DMS79 (cell line): Measurements from ENCODE around the gene SRGAP2C.
"Not testable (repeated sequence)": the region's sequence is repeated elsewhere in the genome, so short reads cannot be mapped to it uniquely, and the experiment has no call there.

Experiments
- DNase-seq: peaks from one replicate; lab custom pipeline; 2025; lab: John Stamatoyannopoulos, UW

Gene SRGAP2C

GRCh38 chr1:121186191-121186590 lies 1.4 kb downstream of the SRGAP2C start:
- DNase-seq = not testable (repeated sequence)

- not testable (repeated sequence) for DNase-seq
Observed at GRCh38 chr1:121187914-121188313, 3.1 kb downstream of the SRGAP2C start.

GRCh38 chr1:121192512-121192911 lies 7.7 kb downstream of the SRGAP2C start:
- not testable (repeated sequence) for DNase-seq

DNA sequence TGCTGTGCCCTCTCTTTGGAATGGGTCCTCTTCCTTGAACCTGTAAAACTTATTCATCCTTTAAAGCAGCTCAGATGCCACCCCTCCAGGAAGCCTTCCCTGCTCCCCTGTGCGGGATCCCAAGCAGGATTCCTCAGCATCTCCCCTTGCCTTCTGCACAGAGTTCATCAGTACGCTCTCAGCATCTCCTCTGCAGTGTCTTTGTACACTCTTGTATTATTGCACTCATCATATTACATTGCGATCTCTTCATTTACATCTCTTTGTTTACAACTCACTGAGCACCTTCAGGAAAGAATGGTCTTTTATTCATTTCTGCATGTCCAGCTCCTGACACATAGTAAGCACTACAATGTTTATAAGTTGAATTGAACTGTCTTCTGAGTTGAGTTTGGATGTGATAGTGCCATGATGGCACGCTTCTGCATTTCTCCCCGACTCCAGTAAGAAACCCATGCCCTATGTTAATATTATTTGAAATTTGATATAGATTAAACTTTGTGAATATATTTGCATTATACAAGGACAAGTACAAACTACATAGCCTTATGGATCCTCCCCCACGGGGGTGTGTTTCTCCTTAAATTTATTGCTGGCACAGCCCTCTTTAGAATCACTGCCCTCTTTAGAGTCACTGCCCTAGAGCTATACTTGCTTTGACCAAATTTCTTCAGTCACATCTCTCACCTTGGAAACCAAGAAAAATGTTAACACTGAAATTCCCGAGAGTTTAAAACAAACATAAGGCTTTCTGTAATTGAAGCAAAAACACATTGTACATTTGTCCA lies 12.5 kb downstream of the SRGAP2C start:
- not testable (repeated sequence) for DNase-seq

- DNase-seq = not testable (repeated sequence)
Observed at GRCh38 chr1:121199763-121200162, 15.0 kb downstream of the SRGAP2C start.

GRCh38 chr1:121200232-121200631 lies 15.5 kb downstream of the SRGAP2C start:
- not testable (repeated sequence) for DNase-seq

GRCh38 chr1:121200985-121201981 lies 16.5 kb downstream of the SRGAP2C start:
- DNase-seq = not testable (repeated sequence)

DNA sequence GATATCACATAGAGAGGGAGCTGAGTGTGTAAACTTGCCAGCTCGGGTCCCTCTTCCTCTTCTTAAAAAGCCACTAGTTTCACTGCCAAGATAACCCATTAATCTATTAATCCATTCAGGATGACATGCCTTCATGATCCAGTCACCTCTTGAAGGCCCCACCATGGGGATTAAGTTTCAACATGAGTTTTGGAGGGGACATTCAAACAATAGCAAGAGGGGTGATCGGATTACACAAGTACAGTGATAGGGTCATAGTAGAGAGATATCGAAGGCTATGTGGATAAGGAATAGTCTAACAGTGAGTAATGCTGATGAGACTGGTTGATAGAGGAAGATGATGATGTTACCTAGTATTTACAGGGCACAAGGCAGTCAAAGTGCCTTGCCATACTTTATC lies 18.2 kb downstream of the SRGAP2C start:
- DNase-seq = not testable (repeated sequence)

- not testable (repeated sequence) for DNase-seq
Observed at GRCh38 chr1:121205786-121206711, 21.3 kb downstream of the SRGAP2C start.

- not testable (repeated sequence) for DNase-seq
Observed at GRCh38 chr1:121207328-121207727, 22.6 kb downstream of the SRGAP2C start.

GRCh38 chr1:121208375-121208774 lies 23.6 kb downstream of the SRGAP2C start:
- not testable (repeated sequence) for DNase-seq

GRCh38 chr1:121210778-121211177 lies 26.0 kb downstream of the SRGAP2C start:
- DNase-seq = not testable (repeated sequence)

- not testable (repeated sequence) for DNase-seq
Observed at GRCh38 chr1:121213491-121213890, 28.7 kb downstream of the SRGAP2C start.

DNA sequence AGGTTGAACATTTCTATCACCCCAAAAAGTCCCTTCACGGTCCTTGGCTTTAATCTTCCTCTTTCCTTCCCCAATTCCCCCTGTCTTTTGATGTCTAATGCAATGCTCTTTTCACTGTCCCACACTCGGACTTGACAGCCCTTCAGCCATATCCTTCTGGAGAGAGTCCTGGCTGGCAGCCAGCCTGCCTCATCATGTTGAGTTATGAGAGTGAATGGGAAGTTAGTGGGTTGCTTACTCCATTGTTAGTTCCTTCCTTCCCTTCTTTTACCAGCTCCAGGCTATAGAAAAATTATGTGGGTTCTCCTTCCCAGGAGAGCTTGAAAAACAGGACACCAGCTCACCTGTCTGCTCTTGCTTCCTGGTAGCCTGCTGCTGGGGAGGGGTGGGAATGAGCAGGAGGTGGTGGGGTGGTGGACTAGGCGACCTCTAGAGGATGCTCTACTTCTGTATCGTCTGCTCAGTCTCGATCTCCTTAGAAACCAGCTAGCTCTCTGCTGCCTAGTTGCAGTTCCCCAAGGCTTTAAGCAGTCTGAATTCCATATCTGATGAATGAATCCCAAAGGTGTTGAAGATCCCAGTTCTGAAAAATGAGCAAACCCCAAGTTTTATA lies 29.9 kb downstream of the SRGAP2C start:
- DNase-seq = not testable (repeated sequence)

GRCh38 chr1:121215699-121216417 lies 31.1 kb downstream of the SRGAP2C start:
- not testable (repeated sequence) for DNase-seq

GRCh38 chr1:121216676-121217075 lies 31.9 kb downstream of the SRGAP2C start:
- not testable (repeated sequence) for DNase-seq

DNA sequence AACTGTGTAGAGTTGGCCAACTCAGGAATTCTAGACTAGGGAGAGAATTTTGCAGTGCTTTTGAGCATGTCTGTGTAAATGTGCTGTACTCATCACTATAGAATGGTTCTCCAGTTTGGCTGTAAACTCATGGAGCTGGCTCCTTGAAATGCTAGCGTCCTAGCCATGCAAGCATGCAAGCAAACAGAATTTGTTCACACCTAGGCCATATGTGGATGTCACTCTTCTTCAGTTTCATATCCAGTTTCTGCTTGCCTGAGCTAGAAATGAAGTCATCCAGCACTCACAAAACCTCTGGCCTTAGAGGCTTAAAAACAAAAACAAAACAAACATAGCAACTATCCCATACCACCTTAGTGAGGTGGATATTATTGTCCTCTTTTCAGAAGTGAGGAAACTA lies 37.0 kb downstream of the SRGAP2C start:
- not testable (repeated sequence) for DNase-seq

GRCh38 chr1:121224714-121225113 lies 39.9 kb downstream of the SRGAP2C start:
- not testable (repeated sequence) for DNase-seq

GRCh38 chr1:121226295-121226904 lies 41.6 kb downstream of the SRGAP2C start:
- DNase-seq = not testable (repeated sequence)

- not testable (repeated sequence) for DNase-seq
Observed at GRCh38 chr1:121226925-121227324, 42.1 kb downstream of the SRGAP2C start.
